ENCODE results near the gene TSPYL4. TPM values are rescaled to one million over a fixed set of nuclear protein-coding genes. Genes with fewer than 3 reads are reported as not detected.

Gene TSPYL4
- total and polyA plus RNA-seq, 2 donors = 15.1 to 16.1 TPM

DNA sequence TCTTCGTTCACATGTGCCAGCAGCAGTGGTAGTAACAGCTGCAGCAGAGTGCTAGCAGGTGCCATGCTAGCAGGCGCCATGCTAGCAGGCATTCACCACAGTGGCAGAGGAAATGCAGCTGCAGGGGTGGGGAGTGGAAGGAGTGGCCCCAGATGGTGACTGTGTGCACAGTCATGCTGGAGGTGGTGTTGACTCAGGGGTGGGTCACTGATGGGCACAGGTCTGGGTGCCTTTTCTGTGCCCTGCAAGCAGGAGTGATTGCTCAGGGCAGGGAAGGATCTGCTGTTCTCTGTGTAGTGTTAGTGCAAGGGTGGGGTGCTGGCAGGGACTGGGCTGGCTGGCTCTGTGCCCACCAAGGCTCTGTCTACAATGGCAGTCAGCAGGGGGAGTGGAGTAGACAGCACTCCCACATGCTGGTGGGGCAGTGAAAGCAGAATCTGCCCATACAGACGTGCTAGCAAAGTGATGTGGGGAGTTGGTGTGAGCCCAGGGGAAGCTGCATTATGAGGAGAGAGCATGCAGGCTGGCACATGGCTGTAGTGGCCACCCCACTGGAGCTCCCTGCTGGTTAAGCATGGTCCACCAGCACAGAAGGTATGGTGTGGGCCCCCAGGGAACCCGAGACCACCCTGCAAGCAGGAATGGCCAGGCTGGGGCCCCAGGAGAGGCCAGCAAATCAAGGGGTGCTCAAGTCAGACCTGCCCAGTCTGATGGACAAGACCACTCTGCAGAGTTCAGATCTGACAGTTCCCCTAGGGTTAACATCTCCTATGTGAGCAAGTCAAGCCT is 11.4 kb upstream of the TSPYL4 start:
- 62% methylated on average over 4 of the region's 4 CpGs for WGBS
- Histone ChIP-seq H3K27ac (ENCODE audit: low read depth in 1 of 2, low read length in 1 of 2) (peak overlapping the region in 1 of 2 donors; percentile 65), H3K27me3 (ENCODE audit: control insufficient read depth in 2 of 2, insufficient read depth in 1 of 2, low read length in 1 of 2) (no peaks in the 10 kb centered on the region), H3K36me3 (ENCODE audit: control insufficient read depth in 2 of 2, insufficient read depth in 2 of 2, low read length in 1 of 2) (peaks cover 3 to 15% of the 10 kb centered on the region in 2 donors), H3K9me3 (ENCODE audit: control insufficient read depth in 2 of 2, insufficient read depth in 1 of 2, low read length in 1 of 2) (no peaks in the 10 kb centered on the region), H3K4me3 (ENCODE audit: low read length in 2 of 2) (no peak overlapping the region), H3K4me1 (ENCODE audit: control insufficient read depth in 2 of 2, insufficient read depth in 2 of 2, low read length in 2 of 2) (peaks cover 8 to 13% of the 10 kb centered on the region in 2 donors)
- peak in 5 of 9 donors; percentile 43 to 84 (median 71) for DNase-seq (ENCODE audit: low read depth in 6 of 9, low spot score in 9 of 9)

DNA sequence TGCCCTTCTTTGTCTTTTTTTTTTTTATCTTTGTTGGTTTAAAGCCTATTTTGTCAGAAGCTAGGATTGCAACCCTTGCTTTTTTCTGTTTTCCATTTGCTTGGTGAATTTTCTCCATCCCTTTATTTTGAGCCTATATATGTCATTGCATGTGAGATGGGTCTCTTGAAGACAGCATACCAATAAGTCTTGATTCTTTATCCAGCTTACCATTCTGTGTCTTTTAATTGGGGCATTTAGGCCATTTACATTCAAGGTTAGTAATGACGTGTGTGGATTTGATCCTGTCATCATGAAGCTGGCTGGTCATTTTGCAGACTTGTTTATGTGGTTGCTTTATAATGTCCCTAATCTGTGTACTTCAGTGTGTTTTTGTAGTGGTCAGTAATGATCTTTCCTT is 9.5 kb upstream of the TSPYL4 start:
- 100% methylated on average over 1 of the region's 1 CpG for WGBS
- Histone ChIP-seq H3K4me3 (ENCODE audit: low read length in 2 of 2) (no peak overlapping the region), H3K27me3 (ENCODE audit: control insufficient read depth in 2 of 2, insufficient read depth in 1 of 2, low read length in 1 of 2) (no peaks in the 10 kb centered on the region), H3K4me1 (ENCODE audit: control insufficient read depth in 2 of 2, insufficient read depth in 2 of 2, low read length in 2 of 2) (peaks cover 8 to 13% of the 10 kb centered on the region in 2 donors), H3K9me3 (ENCODE audit: control insufficient read depth in 2 of 2, insufficient read depth in 1 of 2, low read length in 1 of 2) (no peaks in the 10 kb centered on the region), H3K27ac (ENCODE audit: low read depth in 1 of 2, low read length in 1 of 2) (no peak overlapping the region), H3K36me3 (ENCODE audit: control insufficient read depth in 2 of 2, insufficient read depth in 2 of 2, low read length in 1 of 2) (peaks cover 3 to 20% of the 10 kb centered on the region in 2 donors)
- no peak for DNase-seq (ENCODE audit: low read depth in 6 of 9, low spot score in 9 of 9)

DNA sequence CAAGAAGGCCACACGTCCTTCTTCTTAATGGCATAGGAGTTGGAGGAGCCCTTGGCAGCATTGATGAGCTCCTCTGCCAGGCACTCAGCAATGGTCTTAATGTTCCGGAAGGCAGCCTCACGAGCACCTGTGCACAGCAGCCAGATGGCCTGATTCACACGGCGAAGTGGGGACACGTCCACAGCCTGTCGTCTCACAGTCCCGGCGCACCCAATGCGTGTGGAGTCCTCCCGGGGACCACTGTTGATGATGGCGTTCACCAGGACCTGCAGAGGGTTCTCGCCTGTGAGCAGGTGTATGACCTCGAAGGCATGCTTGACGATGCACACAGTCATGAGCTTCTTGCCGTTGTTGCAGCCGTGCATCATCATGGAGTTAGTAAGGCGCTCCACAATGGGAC is 4.6 kb upstream of the TSPYL4 start:
- Histone ChIP-seq H3K27me3 (ENCODE audit: control insufficient read depth in 2 of 2, insufficient read depth in 1 of 2, low read length in 1 of 2) (no peaks in the 10 kb centered on the region), H3K9me3 (ENCODE audit: control insufficient read depth in 2 of 2, insufficient read depth in 1 of 2, low read length in 1 of 2) (no peaks in the 10 kb centered on the region), H3K36me3 (ENCODE audit: control insufficient read depth in 2 of 2, insufficient read depth in 2 of 2, low read length in 1 of 2) (peaks cover 0 to 5% of the 10 kb centered on the region in 2 donors), H3K27ac (ENCODE audit: low read depth in 1 of 2, low read length in 1 of 2) (no peak overlapping the region), H3K4me3 (ENCODE audit: low read length in 2 of 2) (no peak overlapping the region), H3K4me1 (ENCODE audit: control insufficient read depth in 2 of 2, insufficient read depth in 2 of 2, low read length in 2 of 2) (peaks cover 0 to 2% of the 10 kb centered on the region in 2 donors)
- DNase-seq (ENCODE audit: low read depth in 6 of 9, low spot score in 9 of 9) = no peak
- WGBS = 98% methylated on average over 18 of the region's 18 CpGs

DNA sequence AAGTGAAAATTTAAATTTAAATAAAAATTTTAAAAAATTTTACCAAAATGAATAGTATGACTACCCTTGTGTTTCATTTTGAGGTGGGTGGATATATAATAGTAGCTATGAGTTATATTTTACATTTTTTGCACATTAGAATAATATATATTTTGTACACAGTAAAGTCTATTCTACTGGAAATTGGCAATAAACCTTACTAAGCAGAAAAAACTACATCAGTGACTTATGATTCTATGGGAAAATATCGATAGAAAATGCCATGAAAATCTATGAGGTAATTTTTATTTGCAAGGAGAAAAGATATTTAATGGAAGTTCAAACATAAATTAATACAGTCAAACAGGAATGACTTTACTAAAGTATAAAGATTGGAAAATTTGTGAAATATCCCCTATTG is 2.8 kb upstream of the TSPYL4 start:
- H3K4me1 ChIP-seq (ENCODE audit: control insufficient read depth in 2 of 2, insufficient read depth in 2 of 2, low read length in 2 of 2) = peaks cover 14 to 18% of the 10 kb centered on the region in 2 donors

DNA sequence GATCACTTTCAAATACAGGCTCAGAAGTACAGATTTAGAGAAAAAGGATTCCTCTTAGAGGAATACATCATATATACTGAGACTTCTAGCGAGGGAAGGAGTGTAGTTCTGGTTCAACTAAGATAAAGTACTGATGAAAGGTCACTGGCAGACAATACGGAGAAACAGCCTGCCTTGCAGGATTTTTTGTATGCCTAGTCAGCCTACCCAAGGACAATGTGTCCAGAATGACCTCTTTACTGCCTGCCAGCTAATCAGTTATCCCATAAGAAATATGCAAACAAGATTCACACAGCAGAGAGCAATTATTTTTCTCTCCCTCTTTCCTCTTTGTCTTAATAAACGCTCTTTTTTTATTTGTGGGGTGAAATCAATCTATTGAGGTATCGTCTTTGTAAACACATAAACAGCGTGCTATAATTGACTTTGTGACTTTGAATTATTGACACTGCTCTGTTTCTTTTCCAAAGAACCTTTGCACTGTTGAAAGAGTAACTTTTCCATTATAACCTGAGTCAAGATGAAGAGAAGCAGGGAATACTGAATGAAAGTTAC is 1.4 kb upstream of the TSPYL4 start:
- Histone ChIP-seq H3K27me3 (ENCODE audit: control insufficient read depth in 2 of 2, insufficient read depth in 1 of 2, low read length in 1 of 2) (no peaks in the 10 kb centered on the region), H3K4me1 (ENCODE audit: control insufficient read depth in 2 of 2, insufficient read depth in 2 of 2, low read length in 2 of 2) (peaks cover 26 to 30% of the 10 kb centered on the region in 2 donors), H3K4me3 (ENCODE audit: low read length in 2 of 2) (no peak overlapping the region), H3K27ac (ENCODE audit: low read depth in 1 of 2, low read length in 1 of 2) (no peak overlapping the region), H3K9me3 (ENCODE audit: control insufficient read depth in 2 of 2, insufficient read depth in 1 of 2, low read length in 1 of 2) (peaks cover 0 to 5% of the 10 kb centered on the region in 2 donors), H3K36me3 (ENCODE audit: control insufficient read depth in 2 of 2, insufficient read depth in 2 of 2, low read length in 1 of 2) (peaks cover 0 to 5% of the 10 kb centered on the region in 2 donors)
- peak in 1 of 9 donors; percentile 13 for DNase-seq (ENCODE audit: low read depth in 6 of 9, low spot score in 9 of 9)
- WGBS = 91% methylated on average over 5 of the region's 5 CpGs

More for the DNA sequence above, 2.8 kb upstream of the TSPYL4 start:
- 99% methylated on average over 1 of the region's 1 CpG for WGBS
- Histone ChIP-seq H3K27me3 (ENCODE audit: control insufficient read depth in 2 of 2, insufficient read depth in 1 of 2, low read length in 1 of 2) (no peaks in the 10 kb centered on the region), H3K27ac (ENCODE audit: low read depth in 1 of 2, low read length in 1 of 2) (no peak overlapping the region), H3K36me3 (ENCODE audit: control insufficient read depth in 2 of 2, insufficient read depth in 2 of 2, low read length in 1 of 2) (peaks cover 0 to 5% of the 10 kb centered on the region in 2 donors), H3K9me3 (ENCODE audit: control insufficient read depth in 2 of 2, insufficient read depth in 1 of 2, low read length in 1 of 2) (peaks cover 0 to 5% of the 10 kb centered on the region in 2 donors), H3K4me3 (ENCODE audit: low read length in 2 of 2) (no peak overlapping the region)
- DNase-seq (ENCODE audit: low read depth in 6 of 9, low spot score in 9 of 9) = no peak

DNA sequence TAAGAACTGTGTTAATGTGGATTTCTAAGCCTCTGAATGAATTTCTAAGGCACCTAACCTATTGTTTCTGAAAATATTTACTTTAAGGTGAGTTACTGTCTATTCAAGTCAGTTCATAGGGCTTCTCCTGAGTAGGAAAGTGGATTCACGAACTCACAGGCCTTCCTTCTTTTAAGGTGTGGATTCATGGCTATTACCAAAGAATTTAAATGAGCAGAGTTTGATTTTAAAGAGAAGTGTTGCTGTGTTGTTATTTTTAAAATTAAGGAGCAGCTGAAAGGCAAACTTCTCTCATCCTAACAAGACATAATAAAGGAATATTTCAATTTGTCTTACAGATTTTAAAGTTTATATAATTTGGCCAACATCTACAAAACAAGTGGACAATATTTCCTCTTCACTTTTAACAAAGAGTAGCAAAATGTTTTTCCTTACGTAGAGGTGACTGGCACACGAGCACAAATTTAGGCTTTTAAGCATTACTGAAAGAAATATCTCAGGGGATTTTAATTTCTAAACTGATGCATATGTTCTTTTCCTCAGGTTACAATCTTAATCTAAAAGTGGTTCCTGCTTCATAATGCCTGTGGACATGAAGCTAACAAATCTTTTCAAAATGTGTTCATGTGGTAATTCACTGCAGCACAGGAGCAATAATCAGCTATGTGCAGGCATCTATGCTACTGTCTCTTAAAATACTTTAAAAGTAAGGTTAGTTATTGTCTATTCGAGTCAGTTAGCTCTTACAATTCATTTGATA is 602 bp upstream of the TSPYL4 start:
- DNase-seq (ENCODE audit: low read depth in 6 of 9, low spot score in 9 of 9) = no peak
- Histone ChIP-seq H3K27me3 (ENCODE audit: control insufficient read depth in 2 of 2, insufficient read depth in 1 of 2, low read length in 1 of 2) (no peaks in the 10 kb centered on the region), H3K9me3 (ENCODE audit: control insufficient read depth in 2 of 2, insufficient read depth in 1 of 2, low read length in 1 of 2) (peaks cover 0 to 5% of the 10 kb centered on the region in 2 donors), H3K4me3 (ENCODE audit: low read length in 2 of 2) (peak overlapping the region; percentile 80 to 99), H3K27ac (ENCODE audit: low read depth in 1 of 2, low read length in 1 of 2) (peak overlapping the region; percentile 57 to 88), H3K4me1 (ENCODE audit: control insufficient read depth in 2 of 2, insufficient read depth in 2 of 2, low read length in 2 of 2) (peaks cover 26 to 30% of the 10 kb centered on the region in 2 donors), H3K36me3 (ENCODE audit: control insufficient read depth in 2 of 2, insufficient read depth in 2 of 2, low read length in 1 of 2) (peaks cover 0 to 5% of the 10 kb centered on the region in 2 donors)
- 20% methylated on average over 4 of the region's 4 CpGs for WGBS

DNA sequence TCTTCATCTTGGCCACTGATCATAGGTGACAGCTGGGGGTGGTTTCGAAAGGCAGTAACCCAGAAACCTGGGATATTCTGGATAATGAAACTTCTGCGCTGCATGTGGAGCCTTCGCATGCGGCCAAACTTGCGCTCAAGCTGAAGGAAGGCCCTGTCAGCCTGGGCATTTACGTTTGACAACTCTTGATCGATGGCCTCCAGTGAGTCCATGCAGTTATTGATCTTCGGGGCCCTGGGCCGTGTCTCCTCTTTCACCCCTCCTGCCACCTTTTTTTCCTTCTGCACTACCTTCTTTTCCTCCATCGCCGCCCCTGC is 729 bp downstream of the TSPYL4 start:
- H3K27me3 ChIP-seq (ENCODE audit: control insufficient read depth in 2 of 2, insufficient read depth in 1 of 2, low read length in 1 of 2) = no peaks in the 10 kb centered on the region
- H3K9me3 ChIP-seq (ENCODE audit: control insufficient read depth in 2 of 2, insufficient read depth in 1 of 2, low read length in 1 of 2) = peaks cover 0 to 5% of the 10 kb centered on the region in 2 donors
- DNase-seq (ENCODE audit: low read depth in 6 of 9, low spot score in 9 of 9) = no peak
- 51% methylated on average over 11 of the region's 11 CpGs for WGBS
- H3K27ac ChIP-seq (ENCODE audit: low read depth in 1 of 2, low read length in 1 of 2) = peak overlapping the region in 1 of 2 donors; percentile 88
- H3K4me3 ChIP-seq (ENCODE audit: low read length in 2 of 2) = peak overlapping the region; percentile 80 to 99
- no peaks in the 10 kb centered on the region for H3K36me3 ChIP-seq (ENCODE audit: control insufficient read depth in 2 of 2, insufficient read depth in 2 of 2, low read length in 1 of 2)
- H3K4me1 ChIP-seq (ENCODE audit: control insufficient read depth in 2 of 2, insufficient read depth in 2 of 2, low read length in 2 of 2) = peaks cover 26 to 30% of the 10 kb centered on the region in 2 donors

DNA sequence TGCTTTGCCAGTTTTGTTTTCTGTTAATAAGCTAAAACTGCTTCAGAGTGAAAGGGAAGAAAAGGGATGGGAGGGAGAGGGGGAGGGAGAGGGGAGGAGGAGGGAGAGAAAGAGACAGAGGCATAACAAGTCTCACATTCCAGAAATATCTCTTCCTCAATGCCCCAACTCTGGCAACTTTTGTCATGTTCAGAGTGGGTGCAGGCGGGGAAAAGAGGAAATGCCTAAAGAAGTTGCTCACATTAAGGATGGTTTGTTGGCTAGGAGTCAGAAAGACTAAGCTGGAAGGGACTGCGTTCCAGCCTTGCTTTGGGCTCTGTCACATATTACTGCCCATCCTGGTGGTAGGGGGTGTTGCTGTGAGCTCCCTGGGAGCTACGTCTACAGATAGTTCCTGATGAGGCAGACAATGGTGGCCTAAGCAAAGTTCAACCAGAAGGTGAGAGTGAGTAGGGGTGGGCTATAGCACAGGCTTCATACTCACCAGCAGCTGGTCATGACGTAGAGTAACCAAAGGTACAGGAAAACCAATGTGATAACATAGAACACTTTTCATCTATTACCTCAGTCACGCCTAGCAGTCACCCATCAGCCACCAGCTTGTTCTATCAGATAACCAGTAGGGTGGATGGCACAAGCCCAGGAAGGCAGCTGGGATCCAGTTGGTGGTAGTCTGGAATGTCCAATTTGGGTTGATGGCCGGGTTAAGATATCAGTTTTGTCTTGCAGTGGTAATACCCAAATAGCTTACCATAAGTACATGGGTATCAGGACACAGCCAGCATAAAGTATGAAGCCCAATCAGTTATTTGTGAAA is 2.1 kb downstream of the TSPYL4 start:
- 95% methylated on average over 6 of the region's 6 CpGs for WGBS
- Histone ChIP-seq H3K4me3 (ENCODE audit: low read length in 2 of 2) (no peak overlapping the region), H3K27ac (ENCODE audit: low read depth in 1 of 2, low read length in 1 of 2) (no peak overlapping the region), H3K9me3 (ENCODE audit: control insufficient read depth in 2 of 2, insufficient read depth in 1 of 2, low read length in 1 of 2) (peaks cover 0 to 5% of the 10 kb centered on the region in 2 donors), H3K4me1 (ENCODE audit: control insufficient read depth in 2 of 2, insufficient read depth in 2 of 2, low read length in 2 of 2) (peaks cover 26 to 30% of the 10 kb centered on the region in 2 donors), H3K36me3 (ENCODE audit: control insufficient read depth in 2 of 2, insufficient read depth in 2 of 2, low read length in 1 of 2) (no peaks in the 10 kb centered on the region), H3K27me3 (ENCODE audit: control insufficient read depth in 2 of 2, insufficient read depth in 1 of 2, low read length in 1 of 2) (no peaks in the 10 kb centered on the region)
- DNase-seq (ENCODE audit: low read depth in 6 of 9, low spot score in 9 of 9) = no peak
